ENCODE data around the gene CTU2.
A peak's percentile ranks its signal among the peaks of the same experiment; 100 is the strongest.

GRCh38 chr16:88746506-88746905, 40.2 kb downstream of the CTU2 start:
- no peak for TF ChIP-seq CTCF (IDR thresholded peaks at IDR 0.05)
- TF ChIP-seq POLR2A (IDR thresholded peaks at IDR 0.05) = no peak
- TF ChIP-seq POLR2AphosphoS5 (IDR thresholded peaks at IDR 0.05) = peak; percentile 34 to 60 (median 48)
